CD14-positive monocyte (primary cell): ENCODE results near the gene CST1. TPM values are rescaled to one million over a fixed set of nuclear protein-coding genes. Genes with fewer than 3 reads are reported as not detected.
"Not testable (repeated sequence)": the region's sequence is repeated elsewhere in the genome, so short reads cannot be mapped to it uniquely, and the experiment has no call there.

Source experiments
- DNase-seq, 3 donors: peaks; one replicate each; pipeline ENCODE4 v3.0.0-alpha.2; 2011 to 2022
- H2AFZ ChIP-seq: 2 replicates; pipeline ENCODE4 v1.6.0; 2012; ENCODE audit warnings: mild to moderate bottlenecking, low read depth, low read length, inconsistent platforms; ENCODE audit not compliant: insufficient read depth, poor library complexity, severe bottlenecking
- H3K27ac ChIP-seq, 2 donors: 1 replicate in 1 of 2; 2 replicates in 1 of 2; pipeline ENCODE4 v1.5.1; 2012 to 2013; ENCODE audit warnings: low read length in 2 of 2, control low read depth in 1 of 2, inconsistent platforms in 1 of 2, low read depth in 1 of 2, mild to moderate bottlenecking in 1 of 2
- H3K27me3 ChIP-seq, 2 donors: one replicate each; pipeline versions ENCODE4 v1.6.0 to v1.6.1; 2011 to 2013; ENCODE audit warnings: low read length in 2 of 2; ENCODE audit not compliant: control insufficient read depth in 2 of 2, insufficient read depth in 2 of 2
- H3K36me3 ChIP-seq, 2 donors: replicated peaks in 1 of 2; 1 replicate in 1 of 2; 2 replicates in 1 of 2; pipeline versions ENCODE4 v1.5.1 to v1.6.1; 2012 to 2013; ENCODE audit warnings: low read length in 2 of 2, control low read depth in 1 of 2, inconsistent platforms in 1 of 2, mild to moderate bottlenecking in 1 of 2; ENCODE audit not compliant: insufficient read depth in 2 of 2, control insufficient read depth in 1 of 2
- H3K4me1 ChIP-seq, 2 donors: 1 replicate in 1 of 2; 2 replicates in 1 of 2; pipeline versions ENCODE4 v1.5.1 to v1.6.1; 2012 to 2013; ENCODE audit warnings: low read length in 2 of 2, control low read depth in 1 of 2, inconsistent platforms in 1 of 2, mild to moderate bottlenecking in 1 of 2, moderate library complexity in 1 of 2; ENCODE audit not compliant: insufficient read depth in 2 of 2, control insufficient read depth in 1 of 2
- H3K4me2 ChIP-seq: replicated peaks from 2 replicates; pipeline ENCODE3; 2012; ENCODE audit warnings: low read length, moderate library complexity, mild to moderate bottlenecking; ENCODE audit not compliant: poor library complexity, severe bottlenecking; ENCODE audit errors: extremely low read depth
- H3K4me3 ChIP-seq, 3 experiments: fragments of 200-600 bp in 1 of 3; sonication (generic) in 1 of 3; replicated peaks in 1 of 3; 1 replicate in 2 of 3; 2 replicates in 1 of 3; pipeline ENCODE4 v1.5.1; 2011 to 2013; ENCODE audit warnings: low read length in 3 of 3, mild to moderate bottlenecking in 3 of 3, control low read depth in 2 of 3, low read depth in 2 of 3, inconsistent platforms in 1 of 3, moderate library complexity in 1 of 3
- H3K79me2 ChIP-seq: 2 replicates; pipeline ENCODE4 v1.6.0; 2012; ENCODE audit warnings: mild to moderate bottlenecking, control low read depth, inconsistent platforms, low read length, moderate library complexity; ENCODE audit not compliant: insufficient read depth
- H3K9ac ChIP-seq: 2 replicates; pipeline ENCODE4 v1.6.0; 2017; ENCODE audit warnings: low read length, mild to moderate bottlenecking; ENCODE audit not compliant: insufficient read depth, poor library complexity, severe bottlenecking
- H3K9me3 ChIP-seq, 2 donors: replicated peaks in 1 of 2; 1 replicate in 1 of 2; 2 replicates in 1 of 2; pipeline versions ENCODE4 v1.5.1 to v1.6.1; 2012 to 2013; ENCODE audit warnings: low read length in 2 of 2, control low read depth in 1 of 2; ENCODE audit not compliant: control insufficient read depth in 1 of 2, insufficient read depth in 1 of 2
- H4K20me1 ChIP-seq: 2 replicates; pipeline ENCODE4 v1.6.0; 2012; ENCODE audit warnings: mild to moderate bottlenecking, low read length, control low read depth, moderate library complexity; ENCODE audit not compliant: insufficient read depth
- H3K27ac Mint-ChIP-seq, 7 donors: one replicate each; pipeline ENCODE4 v1.8.0; 2020; ENCODE audit warnings: mild to moderate bottlenecking in 7 of 7, mixed read lengths in 7 of 7, moderate library complexity in 6 of 7, inconsistent platforms in 2 of 7
- H3K27me3 Mint-ChIP-seq, 3 donors: one replicate each; pipeline ENCODE4 v1.8.0; 2021 to 2022; ENCODE audit warnings: low read depth in 3 of 3, mild to moderate bottlenecking in 3 of 3, mixed read lengths in 3 of 3, moderate library complexity in 3 of 3, inconsistent platforms in 1 of 3
- H3K36me3 Mint-ChIP-seq, 2 donors: one replicate each; pipeline ENCODE4 v1.8.0; 2020; ENCODE audit warnings: mixed read lengths in 2 of 2, inconsistent platforms in 1 of 2, mild to moderate bottlenecking in 1 of 2
- H3K4me1 Mint-ChIP-seq: one replicate; pipeline ENCODE4 v1.8.0; 2020; ENCODE audit warnings: mild to moderate bottlenecking, mixed read lengths
- H3K4me3 Mint-ChIP-seq, 2 donors: one replicate each; pipeline ENCODE4 v1.8.0; 2020; ENCODE audit warnings: mild to moderate bottlenecking in 2 of 2, mixed read lengths in 2 of 2, moderate library complexity in 1 of 2
- H3K9me3 Mint-ChIP-seq, 7 donors: one replicate each; pipeline ENCODE4 v1.8.0; 2020 to 2022; ENCODE audit warnings: mixed read lengths in 7 of 7, mild to moderate bottlenecking in 6 of 7, moderate library complexity in 6 of 7, inconsistent platforms in 2 of 7
- CTCF ChIP-seq: fragments of 200-600 bp; IDR thresholded peaks from one replicate; pipeline ENCODE4 v1.8.0; 2022; ENCODE audit warnings: antibody characterized with exemption, mild to moderate bottlenecking
- WGBS: methylation state at CpG from one replicate; pipeline ENCODE4 v1.1.5; 2013; ENCODE audit warnings: missing lambda C conversion rate; ENCODE audit not compliant: insufficient coverage; 5-methylcytosine and 5-hydroxymethylcytosine counted together
- intact Hi-C, 2 donors: fragments of 100-400 bp; cut with micrococcal nuclease; formaldehyde crosslinking; loops; one replicate each; pipeline versions ENCODE4 v1.15.0 to v1.15.1; 2023
- polyA plus RNA-seq, 3 donors: library from polyadenylated mRNA; depleted of rRNA in 1 of 3; unstranded in 2 of 3; stranded (reverse) in 1 of 3; fragments of 300-500 nt in 2 of 3; fragments of >200 nt in 1 of 3; fragmentation: Illumina TruSeq in 2 of 3; gene quantifications; 1 replicate in 2 of 3; 2 replicates in 1 of 3; pipeline ENCODE4 v1.2.3, GENCODE V29; 2012 to 2021

CST1 gene
- polyA plus RNA-seq, 3 donors = not detected

- H3K79me2 ChIP-seq = no peaks in the 10 kb centered on the region
- WGBS = 95% methylated on average over 5 of the region's 5 CpGs
- H3K4me3 Mint-ChIP-seq = no peak overlapping the region
- no peaks in the 10 kb centered on the region for H3K4me1 ChIP-seq
- DNase-seq = no peak
- H3K27ac ChIP-seq = no peak overlapping the region
- H2AFZ ChIP-seq = no peak overlapping the region
- H3K4me2 ChIP-seq = no peak overlapping the region
- H3K4me3 ChIP-seq = no peak overlapping the region
- no peak overlapping the region for H3K9ac ChIP-seq
- H3K9me3 Mint-ChIP-seq = peaks cover 0 to 3% (median 0%) of the 10 kb centered on the region in 7 donors
- intact Hi-C loops = no loop called here
- H3K27ac Mint-ChIP-seq = no peak overlapping the region
- no peaks in the 10 kb centered on the region for H3K36me3 Mint-ChIP-seq
- no peaks in the 10 kb centered on the region for H3K27me3 ChIP-seq
- TF ChIP-seq CTCF = no peak
- H3K27me3 Mint-ChIP-seq = peaks cover 1 to 10% (median 5%) of the 10 kb centered on the region in 3 donors
- H3K4me1 Mint-ChIP-seq = no peaks in the 10 kb centered on the region
- no peaks in the 10 kb centered on the region for H4K20me1 ChIP-seq
- no peaks in the 10 kb centered on the region for H3K9me3 ChIP-seq
- H3K36me3 ChIP-seq = no peaks in the 10 kb centered on the region
Measured at GRCh38 chr20:23749746-23750145, 989 bp downstream of the CST1 start.

- H3K9me3 Mint-ChIP-seq, H3K9ac ChIP-seq, H3K4me1 Mint-ChIP-seq, H3K36me3 Mint-ChIP-seq, H3K4me3 ChIP-seq, H2AFZ ChIP-seq, H3K9me3 ChIP-seq, H3K4me1 ChIP-seq, H4K20me1 ChIP-seq, DNase-seq, H3K27ac ChIP-seq, H3K27me3 ChIP-seq, intact Hi-C loops, H3K27ac Mint-ChIP-seq, H3K36me3 ChIP-seq, H3K4me2 ChIP-seq, H3K79me2 ChIP-seq, H3K27me3 Mint-ChIP-seq, H3K4me3 Mint-ChIP-seq: not testable (repeated sequence)
- WGBS = no CpG with 5 or more reads among the region's 10 CpGs
Measured at GRCh38 chr20:23748975-23749374, 1.8 kb downstream of the CST1 start.

GRCh38 chr20:23747551-23747950 is 3.2 kb downstream of the CST1 start:
- H3K4me1 ChIP-seq, H3K27me3 Mint-ChIP-seq, intact Hi-C loops, H4K20me1 ChIP-seq, H3K79me2 ChIP-seq, H3K36me3 Mint-ChIP-seq, H3K9ac ChIP-seq, DNase-seq, H3K36me3 ChIP-seq, H3K4me3 Mint-ChIP-seq, H3K27ac ChIP-seq, H3K4me2 ChIP-seq, H3K9me3 Mint-ChIP-seq, H3K9me3 ChIP-seq, H2AFZ ChIP-seq, H3K27me3 ChIP-seq, H3K27ac Mint-ChIP-seq, H3K4me3 ChIP-seq, H3K4me1 Mint-ChIP-seq: not testable (repeated sequence)
- 82% methylated on average over 4 of the region's 7 CpGs for WGBS

GRCh38 chr20:23747092-23747491 is 3.6 kb downstream of the CST1 start:
- H3K9ac ChIP-seq, H3K36me3 Mint-ChIP-seq, H3K4me1 Mint-ChIP-seq, H3K79me2 ChIP-seq, H3K4me3 ChIP-seq, H3K9me3 ChIP-seq, DNase-seq, H3K9me3 Mint-ChIP-seq, intact Hi-C loops, H3K27me3 ChIP-seq, H3K4me3 Mint-ChIP-seq, H3K4me1 ChIP-seq, H3K27ac Mint-ChIP-seq, H3K36me3 ChIP-seq, H3K27ac ChIP-seq, H3K4me2 ChIP-seq, H4K20me1 ChIP-seq, H3K27me3 Mint-ChIP-seq, H2AFZ ChIP-seq: not testable (repeated sequence)
- 48% methylated on average over 3 of the region's 4 CpGs for WGBS
